ENCODE data around the gene TLR9.

TLR9 gene

GRCh38 chr3:52223449-52224408, 1.7 kb downstream of the TLR9 start:
- no peak for DNase-seq (ENCODE audit: low read depth)
- no peak overlapping the region for H3K4me3 ChIP-seq (ENCODE audit: low read length)
- no peak for TF ChIP-seq CTCF (conservative IDR thresholded peaks at IDR 0.05; ENCODE audit: low read depth, low read length)

GRCh38 chr3:52222319-52223221, 2.9 kb downstream of the TLR9 start:
- no peak for TF ChIP-seq CTCF (conservative IDR thresholded peaks at IDR 0.05; ENCODE audit: low read depth, low read length)
- H3K4me3 ChIP-seq (ENCODE audit: low read length): no peak overlapping the region
- no peak for DNase-seq (ENCODE audit: low read depth)

GRCh38 chr3:52221563-52222318, 3.7 kb downstream of the TLR9 start:
- DNase-seq (ENCODE audit: low read depth): no peak
- no peak for TF ChIP-seq CTCF (conservative IDR thresholded peaks at IDR 0.05; ENCODE audit: low read depth, low read length)
- H3K4me3 ChIP-seq (ENCODE audit: low read length): no peak overlapping the region

GRCh38 chr3:52221141-52221562, 4.3 kb downstream of the TLR9 start:
- TF ChIP-seq CTCF (conservative IDR thresholded peaks at IDR 0.05; ENCODE audit: low read depth, low read length): no peak
- no peak overlapping the region for H3K4me3 ChIP-seq (ENCODE audit: low read length)
- DNase-seq (ENCODE audit: low read depth): no peak

- TF ChIP-seq CTCF (conservative IDR thresholded peaks at IDR 0.05; ENCODE audit: low read depth, low read length): peak; percentile 99
- DNase-seq (ENCODE audit: low read depth): no peak
- H3K4me3 ChIP-seq (ENCODE audit: low read length): no peak overlapping the region
These were observed 4.9 kb downstream of the TLR9 start for GRCh38 chr3:52220380-52221026.

- H3K4me3 ChIP-seq (ENCODE audit: low read length): no peak overlapping the region
- TF ChIP-seq CTCF (conservative IDR thresholded peaks at IDR 0.05; ENCODE audit: low read depth, low read length): no peak
- DNase-seq (ENCODE audit: low read depth): no peak
These were observed 6.4 kb downstream of the TLR9 start for GRCh38 chr3:52218937-52219650.
